Calu3 (cell line): Measurements from ENCODE around the gene ARHGDIA. TPM values are rescaled to one million over a fixed set of nuclear protein-coding genes. Genes with fewer than 3 reads are reported as not detected.

Experiments
- BruUV-seq: library from RNA; stranded (reverse); fragments of 400-500 nt; replicated peaks from 2 replicates; lab custom pipeline; 2021; lab: Mats Ljungman, UMichigan
- CTCF ChIA-PET: fragments of 300-600 bp; sonication (Branson Sonifier 250); formaldehyde crosslinking; loops from one replicate; lab custom pipeline; 2022; ENCODE audit warnings: antibody characterized with exemption; lab: Charles Lee
- DNase-seq: peaks from one replicate; pipeline ENCODE4 v3.0.0; 2022
- H3K27ac Mint-ChIP-seq: one replicate; pipeline ENCODE4 v1.8.0; 2022; ENCODE audit warnings: mixed read lengths; ENCODE audit not compliant: unreplicated experiment
- H3K27me3 Mint-ChIP-seq: one replicate; pipeline ENCODE4 v1.8.0; 2022; ENCODE audit warnings: mixed read lengths; ENCODE audit not compliant: unreplicated experiment
- H3K36me3 Mint-ChIP-seq: one replicate; pipeline ENCODE4 v1.8.0; 2022; ENCODE audit warnings: mild to moderate bottlenecking, moderate library complexity, mixed read lengths; ENCODE audit not compliant: insufficient read depth, unreplicated experiment
- H3K4me1 Mint-ChIP-seq: one replicate; pipeline ENCODE4 v1.8.0; 2022; ENCODE audit warnings: mild to moderate bottlenecking, low read depth, mixed read lengths; ENCODE audit not compliant: unreplicated experiment
- H3K4me3 Mint-ChIP-seq: one replicate; pipeline ENCODE4 v1.8.0; 2022; ENCODE audit warnings: mild to moderate bottlenecking, low read depth, moderate library complexity, mixed read lengths; ENCODE audit not compliant: unreplicated experiment
- H3K9me3 Mint-ChIP-seq: one replicate; pipeline ENCODE4 v1.8.0; 2022; ENCODE audit warnings: low read depth, mixed read lengths; ENCODE audit not compliant: unreplicated experiment
- intact Hi-C: fragments of 100-400 bp; cut with micrococcal nuclease; formaldehyde crosslinking; loops from one replicate; pipeline ENCODE4 v1.10.0; 2022; ENCODE audit not compliant: unreplicated experiment
- total RNA-seq: library from RNA; stranded (reverse); gene quantifications from 2 replicates; pipeline ENCODE4 v1.2.3, GENCODE V29; 2022
- TF ChIP-seq, protein P1 (sequence below): fragments of 200-600 bp; IDR thresholded peaks from one replicate; pipeline ENCODE4 v1.8.0; 2022; ENCODE audit warnings: antibody characterized with exemption; ENCODE audit not compliant: unreplicated experiment

Gene ARHGDIA
- total RNA-seq, 1 experiment from 2014 or later, result 273 TPM

DNA sequence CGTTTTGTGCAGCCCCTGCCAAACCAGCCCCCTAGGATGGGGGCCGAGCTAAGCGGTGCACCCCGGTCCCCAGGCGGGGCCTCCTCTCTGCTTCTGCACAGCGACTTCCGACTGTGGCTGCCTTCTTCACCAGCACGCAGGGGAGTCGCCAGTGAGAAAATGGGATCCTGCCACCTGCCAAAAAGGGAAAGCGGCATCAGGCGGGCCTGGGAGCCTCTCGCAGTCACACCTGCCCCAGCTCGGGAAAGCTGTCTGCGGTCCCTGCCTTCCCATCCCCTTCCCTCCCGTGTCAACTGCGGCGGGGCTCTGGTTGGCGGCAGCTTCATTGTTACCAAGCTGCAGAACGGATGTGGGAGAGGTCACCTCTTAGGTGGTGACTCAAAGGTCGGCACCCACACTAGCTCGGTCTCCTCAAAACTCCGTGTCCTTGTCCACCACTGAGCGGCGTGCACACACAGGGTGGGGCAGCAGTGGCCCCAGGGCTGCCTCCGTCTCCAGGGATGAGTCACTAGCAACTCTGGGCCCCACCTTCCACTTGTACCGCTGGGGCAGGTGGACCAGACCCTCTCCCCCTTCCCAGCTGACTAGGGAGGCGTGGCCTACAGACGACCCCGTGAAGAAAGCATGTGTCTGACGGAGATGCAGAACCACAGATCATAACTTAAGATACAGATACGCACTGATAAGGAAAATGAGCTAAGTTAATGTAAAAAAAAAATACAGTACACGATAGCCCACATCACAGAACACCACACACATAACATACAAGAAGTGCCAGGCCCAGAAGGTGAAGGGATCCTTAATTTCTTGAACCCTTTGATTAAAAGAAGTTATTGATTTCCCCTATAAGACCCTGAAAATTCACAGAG is 41.5 kb upstream of the ARHGDIA start:
- Mint-ChIP-seq H3K27ac (peak overlapping the region; percentile 80), H3K27me3 (no peaks in the 10 kb centered on the region), H3K9me3 (no peaks in the 10 kb centered on the region), H3K4me3 (peak overlapping the region; percentile 78), H3K36me3 (peaks cover 75% of the 10 kb centered on the region), H3K4me1 (peaks cover 47% of the 10 kb centered on the region)
- no TSS peak for BruUV-seq
- intact Hi-C loops, result no loop called here
- CTCF ChIA-PET, result interaction anchor here (0.9 to 1.2 kb wide), 3 partner anchors 14 to 21 kb away, joined by 4 read pairs; partner anchors contain the start of genes ALYREF and ANAPC11
- peak; percentile 68 for DNase-seq
- TF ChIP-seq, protein P1, sequence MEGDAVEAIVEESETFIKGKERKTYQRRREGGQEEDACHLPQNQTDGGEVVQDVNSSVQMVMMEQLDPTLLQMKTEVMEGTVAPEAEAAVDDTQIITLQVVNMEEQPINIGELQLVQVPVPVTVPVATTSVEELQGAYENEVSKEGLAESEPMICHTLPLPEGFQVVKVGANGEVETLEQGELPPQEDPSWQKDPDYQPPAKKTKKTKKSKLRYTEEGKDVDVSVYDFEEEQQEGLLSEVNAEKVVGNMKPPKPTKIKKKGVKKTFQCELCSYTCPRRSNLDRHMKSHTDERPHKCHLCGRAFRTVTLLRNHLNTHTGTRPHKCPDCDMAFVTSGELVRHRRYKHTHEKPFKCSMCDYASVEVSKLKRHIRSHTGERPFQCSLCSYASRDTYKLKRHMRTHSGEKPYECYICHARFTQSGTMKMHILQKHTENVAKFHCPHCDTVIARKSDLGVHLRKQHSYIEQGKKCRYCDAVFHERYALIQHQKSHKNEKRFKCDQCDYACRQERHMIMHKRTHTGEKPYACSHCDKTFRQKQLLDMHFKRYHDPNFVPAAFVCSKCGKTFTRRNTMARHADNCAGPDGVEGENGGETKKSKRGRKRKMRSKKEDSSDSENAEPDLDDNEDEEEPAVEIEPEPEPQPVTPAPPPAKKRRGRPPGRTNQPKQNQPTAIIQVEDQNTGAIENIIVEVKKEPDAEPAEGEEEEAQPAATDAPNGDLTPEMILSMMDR, result no peak

- CTCF ChIA-PET, result no interaction called here
- Mint-ChIP-seq H3K4me1 (peaks cover 42% of the 10 kb centered on the region), H3K27ac (peak overlapping the region; percentile 80), H3K36me3 (peaks cover 70% of the 10 kb centered on the region), H3K9me3 (no peaks in the 10 kb centered on the region), H3K4me3 (peak overlapping the region; percentile 78), H3K27me3 (no peaks in the 10 kb centered on the region)
- TF ChIP-seq, protein P1, result no peak
- no peak for DNase-seq
- no TSS peak for BruUV-seq
- intact Hi-C loops, result no loop called here
Measured at GRCh38 chr17:81911969-81912368, 40.8 kb upstream of the ARHGDIA start.

GRCh38 chr17:81911277-81911961 is 40.3 kb upstream of the ARHGDIA start, which contains the start of gene PCYT2:
Gene PCYT2 (minus strand): TSS chr17:81911399. CDS start chr17:81911355, 44 bp downstream.
- H3K36me3 Mint-ChIP-seq, result peaks cover 69% of the 10 kb centered on the region
- peaks cover 36% of the 10 kb centered on the region for H3K4me1 Mint-ChIP-seq
- H3K27me3 Mint-ChIP-seq, result no peaks in the 10 kb centered on the region
- CTCF ChIA-PET, result interaction anchor here (1.0 kb wide), 1 partner anchor 90 kb away, joined by 3 read pairs; no protein-coding TSS in a partner anchor
- peak within 1 kb of the TSS; percentile 78 for H3K4me3 Mint-ChIP-seq
- no TSS peak for BruUV-seq
- TF ChIP-seq, protein P1, result no peak
- H3K9me3 Mint-ChIP-seq, result no peaks in the 10 kb centered on the region
- intact Hi-C loops, result no loop called here
- DNase-seq, result peak; percentile 96
- H3K27ac Mint-ChIP-seq, result peak within 1 kb of the TSS; percentile 80

DNA sequence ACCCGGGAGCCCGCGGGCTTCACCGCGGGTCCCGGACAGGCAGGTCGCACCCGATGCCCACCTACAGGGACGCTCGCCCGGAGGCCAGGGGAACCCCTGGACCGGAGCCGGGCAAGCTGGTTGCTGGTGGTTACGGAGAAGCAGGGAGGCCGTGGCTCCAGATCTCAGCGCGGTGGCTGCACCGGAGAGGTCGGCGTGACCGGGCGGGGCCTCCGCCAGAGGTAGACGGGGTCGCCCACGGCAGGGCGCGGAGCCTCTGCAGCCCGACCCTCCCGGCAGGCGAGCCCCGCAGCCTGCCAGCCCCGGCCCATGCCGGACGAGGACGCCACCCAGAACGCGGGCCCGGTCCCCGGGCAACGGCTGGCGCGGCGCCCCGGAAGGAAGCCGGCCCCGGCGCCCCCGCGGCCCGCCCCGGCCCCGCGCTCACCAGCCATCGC is 39.7 kb upstream of the ARHGDIA start:
- BruUV-seq, result no TSS peak
- Mint-ChIP-seq H3K27ac (no peak overlapping the region), H3K27me3 (no peaks in the 10 kb centered on the region), H3K4me3 (peak overlapping the region; percentile 78), H3K9me3 (no peaks in the 10 kb centered on the region), H3K36me3 (peaks cover 63% of the 10 kb centered on the region), H3K4me1 (peaks cover 30% of the 10 kb centered on the region)
- DNase-seq, result no peak
- TF ChIP-seq, protein P1, result no peak
- CTCF ChIA-PET, result interaction anchor here (0.6 to 1.0 kb wide), 2 partner anchors 17 to 89 kb away, joined by 3 read pairs; partner anchors contain the start of gene MAFG
- intact Hi-C loops, result no loop called here
